WTC11 (cell line): ENCODE data around the gene ETS1. TPM values are rescaled to one million over a fixed set of nuclear protein-coding genes. Genes with fewer than 3 reads are reported as not detected.

Source experiments
- ATAC-seq: fragments of 200-7000 bp; cut with Tn5 transposase; 2 replicates; pipeline ENCODE4 v1.10.0; 2021; ENCODE audit warnings: mild to moderate bottlenecking, moderate library complexity
- CTCF ChIA-PET: fragments of 300-600 bp; sonication (Branson Sonifier 250); formaldehyde crosslinking; loops from one replicate; lab custom pipeline; 2021; ENCODE audit warnings: antibody characterized with exemption; lab: Charles Lee
- POLR2A ChIA-PET: fragments of 350-600 bp; sonication (Branson Sonifier 250); formaldehyde crosslinking; loops from one replicate; lab custom pipeline; 2021; ENCODE audit warnings: antibody characterized with exemption; lab: Charles Lee
- DNase-seq: peaks from one replicate; pipeline ENCODE4 v3.0.0; 2021; ENCODE audit warnings: low spot score
- H3K27ac Mint-ChIP-seq: 2 replicates; pipeline ENCODE4 v1.8.0; 2021; ENCODE audit warnings: mixed read lengths
- H3K27me3 Mint-ChIP-seq: 2 replicates; pipeline ENCODE4 v1.8.0; 2021; ENCODE audit warnings: low read depth, mild to moderate bottlenecking, moderate library complexity, mixed read lengths
- H3K36me3 Mint-ChIP-seq: 2 replicates; pipeline ENCODE4 v1.8.0; 2021; ENCODE audit warnings: mixed read lengths
- H3K4me1 Mint-ChIP-seq: 2 replicates; pipeline ENCODE4 v1.8.0; 2022; ENCODE audit warnings: mixed read lengths
- H3K4me3 Mint-ChIP-seq: 2 replicates; pipeline ENCODE4 v1.8.0; 2021; ENCODE audit warnings: mild to moderate bottlenecking, moderate library complexity, mixed read lengths
- H3K9me3 Mint-ChIP-seq: 2 replicates; pipeline ENCODE4 v1.8.0; 2021; ENCODE audit warnings: mixed read lengths
- ATF3 ChIP-seq: sonication (generic); formaldehyde crosslinking; conservative IDR thresholded peaks from 2 replicates; pipeline ENCODE4 v1.8.1; 2022; ENCODE audit warnings: mild to moderate bottlenecking, missing genetic modification reagents
- CBFB ChIP-seq: sonication (generic); formaldehyde crosslinking; IDR thresholded peaks from 2 replicates; pipeline ENCODE4 v1.8.1; 2022; ENCODE audit warnings: mild to moderate bottlenecking, low read depth, missing genetic modification reagents
- CREB1 ChIP-seq: sonication (generic); formaldehyde crosslinking; IDR thresholded peaks from 2 replicates; pipeline ENCODE4 v1.8.0; 2023; ENCODE audit warnings: mild to moderate bottlenecking, missing genetic modification reagents
- ETV6 ChIP-seq: sonication (generic); formaldehyde crosslinking; IDR thresholded peaks from 2 replicates; pipeline ENCODE4 v1.8.1; 2022; ENCODE audit warnings: mild to moderate bottlenecking, missing genetic modification reagents
- GTF2I ChIP-seq: fragments of 250-450 bp; sonication (Bioruptor Pico); conservative IDR thresholded peaks from 2 replicates; pipeline ENCODE4 v1.4.0; 2021; ENCODE audit warnings: mild to moderate bottlenecking
- JAZF1 ChIP-seq: fragments of 250-450 bp; sonication (Bioruptor Pico); IDR thresholded peaks from 2 replicates; pipeline ENCODE4 v1.9.0; 2021; ENCODE audit warnings: moderate library complexity, mild to moderate bottlenecking, inconsistent platforms
- NR2C2 ChIP-seq: sonication (generic); formaldehyde crosslinking; IDR thresholded peaks from 2 replicates; pipeline ENCODE4 v1.8.0; 2022; ENCODE audit warnings: mild to moderate bottlenecking, missing genetic modification reagents
- SOX15 ChIP-seq: fragments of 250-450 bp; sonication (Bioruptor Pico); IDR thresholded peaks from 2 replicates; pipeline ENCODE4 v1.9.0; 2021; ENCODE audit warnings: mild to moderate bottlenecking
- ZNF281 ChIP-seq: sonication (generic); formaldehyde crosslinking; IDR thresholded peaks from 2 replicates; pipeline ENCODE4 v1.8.0; 2023; ENCODE audit warnings: mild to moderate bottlenecking, missing genetic modification reagents
- ZNF416 ChIP-seq: fragments of 250-450 bp; sonication (Bioruptor Pico); IDR thresholded peaks from 2 replicates; pipeline ENCODE4 v1.9.0; 2021; ENCODE audit warnings: mild to moderate bottlenecking, inconsistent platforms
- ZNF532 ChIP-seq: fragments of 250-450 bp; sonication (Bioruptor Pico); IDR thresholded peaks from 2 replicates; pipeline ENCODE4 v1.9.0; 2021; ENCODE audit warnings: mild to moderate bottlenecking, borderline replicate concordance
- total RNA-seq: library from RNA; stranded (reverse); gene quantifications from 3 replicates; pipeline ENCODE4 v1.2.3, GENCODE V29; 2021
- TF ChIP-seq, protein P1 (sequence below): sonication (generic); formaldehyde crosslinking; conservative IDR thresholded peaks from 2 replicates; pipeline ENCODE4 v1.8.1; 2023; ENCODE audit warnings: mild to moderate bottlenecking, low read depth, missing genetic modification reagents, moderate library complexity
- TF ChIP-seq, protein P2 (sequence below): sonication (generic); formaldehyde crosslinking; IDR thresholded peaks from 2 replicates; pipeline ENCODE4 v1.8.0; 2022; ENCODE audit warnings: mild to moderate bottlenecking, missing genetic modification reagents
- TF ChIP-seq, protein P3 (sequence below): fragments of 250-450 bp; sonication (Bioruptor Pico); IDR thresholded peaks from 2 replicates; pipeline ENCODE4 v1.8.0; 2021; ENCODE audit warnings: mild to moderate bottlenecking

ETS1 gene
- total RNA-seq, 1 experiment from 2014 or later: 33.1 TPM

GRCh38 chr11:128528294-128528693 lies 59.1 kb downstream of the ETS1 start:
- ATAC-seq (no peak), DNase-seq (no peak)
- ChIA-PET CTCF (no interaction called here), POLR2A (no interaction called here)
- Mint-ChIP-seq H3K27me3 (peaks cover 71% of the 10 kb centered on the region), H3K9me3 (no peaks in the 10 kb centered on the region), H3K4me1 (peaks cover 59% of the 10 kb centered on the region), H3K36me3 (no peaks in the 10 kb centered on the region), H3K27ac (no peak overlapping the region), H3K4me3 (no peak overlapping the region)
- TF ChIP-seq ETV6 (CRISPR knock-in tag): no peak
- TF ChIP-seq ATF3 (CRISPR knock-in tag): no peak
- no peak for TF ChIP-seq CREB1 (CRISPR knock-in tag)
- no peak for TF ChIP-seq ZNF416 (CRISPR knock-in tag)
- TF ChIP-seq, protein P1, sequence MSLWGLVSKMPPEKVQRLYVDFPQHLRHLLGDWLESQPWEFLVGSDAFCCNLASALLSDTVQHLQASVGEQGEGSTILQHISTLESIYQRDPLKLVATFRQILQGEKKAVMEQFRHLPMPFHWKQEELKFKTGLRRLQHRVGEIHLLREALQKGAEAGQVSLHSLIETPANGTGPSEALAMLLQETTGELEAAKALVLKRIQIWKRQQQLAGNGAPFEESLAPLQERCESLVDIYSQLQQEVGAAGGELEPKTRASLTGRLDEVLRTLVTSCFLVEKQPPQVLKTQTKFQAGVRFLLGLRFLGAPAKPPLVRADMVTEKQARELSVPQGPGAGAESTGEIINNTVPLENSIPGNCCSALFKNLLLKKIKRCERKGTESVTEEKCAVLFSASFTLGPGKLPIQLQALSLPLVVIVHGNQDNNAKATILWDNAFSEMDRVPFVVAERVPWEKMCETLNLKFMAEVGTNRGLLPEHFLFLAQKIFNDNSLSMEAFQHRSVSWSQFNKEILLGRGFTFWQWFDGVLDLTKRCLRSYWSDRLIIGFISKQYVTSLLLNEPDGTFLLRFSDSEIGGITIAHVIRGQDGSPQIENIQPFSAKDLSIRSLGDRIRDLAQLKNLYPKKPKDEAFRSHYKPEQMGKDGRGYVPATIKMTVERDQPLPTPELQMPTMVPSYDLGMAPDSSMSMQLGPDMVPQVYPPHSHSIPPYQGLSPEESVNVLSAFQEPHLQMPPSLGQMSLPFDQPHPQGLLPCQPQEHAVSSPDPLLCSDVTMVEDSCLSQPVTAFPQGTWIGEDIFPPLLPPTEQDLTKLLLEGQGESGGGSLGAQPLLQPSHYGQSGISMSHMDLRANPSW (CRISPR knock-in tag): no peak
- TF ChIP-seq, protein P2, sequence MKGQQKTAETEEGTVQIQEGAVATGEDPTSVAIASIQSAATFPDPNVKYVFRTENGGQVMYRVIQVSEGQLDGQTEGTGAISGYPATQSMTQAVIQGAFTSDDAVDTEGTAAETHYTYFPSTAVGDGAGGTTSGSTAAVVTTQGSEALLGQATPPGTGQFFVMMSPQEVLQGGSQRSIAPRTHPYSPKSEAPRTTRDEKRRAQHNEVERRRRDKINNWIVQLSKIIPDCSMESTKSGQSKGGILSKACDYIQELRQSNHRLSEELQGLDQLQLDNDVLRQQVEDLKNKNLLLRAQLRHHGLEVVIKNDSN (CRISPR knock-in tag): no peak
- no peak for TF ChIP-seq ZNF532 (CRISPR knock-in tag)
- TF ChIP-seq GTF2I (CRISPR knock-in tag): no peak
- TF ChIP-seq, protein P3, sequence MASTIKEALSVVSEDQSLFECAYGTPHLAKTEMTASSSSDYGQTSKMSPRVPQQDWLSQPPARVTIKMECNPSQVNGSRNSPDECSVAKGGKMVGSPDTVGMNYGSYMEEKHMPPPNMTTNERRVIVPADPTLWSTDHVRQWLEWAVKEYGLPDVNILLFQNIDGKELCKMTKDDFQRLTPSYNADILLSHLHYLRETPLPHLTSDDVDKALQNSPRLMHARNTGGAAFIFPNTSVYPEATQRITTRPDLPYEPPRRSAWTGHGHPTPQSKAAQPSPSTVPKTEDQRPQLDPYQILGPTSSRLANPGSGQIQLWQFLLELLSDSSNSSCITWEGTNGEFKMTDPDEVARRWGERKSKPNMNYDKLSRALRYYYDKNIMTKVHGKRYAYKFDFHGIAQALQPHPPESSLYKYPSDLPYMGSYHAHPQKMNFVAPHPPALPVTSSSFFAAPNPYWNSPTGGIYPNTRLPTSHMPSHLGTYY (CRISPR knock-in tag): no peak
- TF ChIP-seq CBFB (CRISPR knock-in tag): no peak
- TF ChIP-seq JAZF1 (CRISPR knock-in tag): no peak
- no peak for TF ChIP-seq SOX15 (CRISPR knock-in tag)
- no peak for TF ChIP-seq NR2C2 (CRISPR knock-in tag)
- TF ChIP-seq ZNF281 (CRISPR knock-in tag): no peak
